SU-DHL-6 (cell line): Measurements from ENCODE around the gene PAF1.

Experiments used
- H2AFZ ChIP-seq: fragments of 200-600 bp; sonication (generic); 2 replicates; pipeline ENCODE4 v1.6.1; 2014; ENCODE audit warnings: low read depth, mild to moderate bottlenecking, moderate library complexity, mixed read lengths, antibody characterized with exemption, low read length; ENCODE audit not compliant: severe bottlenecking
- H3F3A ChIP-seq: fragments of 200-600 bp; shearing (Covaris generic); 2 replicates; pipeline ENCODE4 v1.6.0; 2016; ENCODE audit warnings: antibody characterized with exemption, mild to moderate bottlenecking; ENCODE audit not compliant: insufficient read depth
- H3K27ac ChIP-seq: fragments of 200-600 bp; sonication (generic); 2 replicates; pipeline ENCODE4 v1.5.1; 2016; ENCODE audit warnings: low read depth, mild to moderate bottlenecking, low read length, moderate library complexity, mixed read lengths
- H3K27me3 ChIP-seq: fragments of 200-600 bp; sonication (generic), shearing (Covaris generic); 2 replicates; pipeline ENCODE4 v1.6.0; 2014; ENCODE audit warnings: mild to moderate bottlenecking, low read length
- H3K36me3 ChIP-seq: fragments of 200-600 bp; sonication (generic); 2 replicates; pipeline ENCODE4 v1.6.1; 2014; ENCODE audit warnings: mild to moderate bottlenecking, low read length, mixed read lengths
- H3K4me2 ChIP-seq: fragments of 300-600, 200-600 bp; shearing (Covaris generic), sonication (generic); 2 replicates; pipeline ENCODE4 v1.6.0; 2014; ENCODE audit warnings: low read length, low read depth, mild to moderate bottlenecking; ENCODE audit not compliant: poor library complexity, severe bottlenecking
- H3K4me3 ChIP-seq: fragments of 200-600 bp; sonication (generic); 2 replicates; pipeline ENCODE4 v1.5.1; 2014; ENCODE audit warnings: antibody characterized with exemption, low read length, mild to moderate bottlenecking, mixed read lengths; ENCODE audit not compliant: insufficient read depth, poor library complexity, severe bottlenecking
- H3K79me2 ChIP-seq: fragments of 200-600 bp; sonication (generic); 2 replicates; pipeline ENCODE4 v1.6.1; 2014; ENCODE audit warnings: mild to moderate bottlenecking, low read length, moderate library complexity; ENCODE audit not compliant: insufficient read depth
- H3K9ac ChIP-seq: fragments of 200-600 bp; sonication (generic); 2 replicates; pipeline ENCODE4 v1.7.0; 2014; ENCODE audit warnings: mild to moderate bottlenecking, low read length
- H3K9me2 ChIP-seq: fragments of 200-600 bp; sonication (generic); replicated peaks from 2 replicates; pipeline ENCODE4 v1.6.1; 2014; ENCODE audit warnings: low read length; ENCODE audit not compliant: insufficient read depth
- H3K9me3 ChIP-seq: fragments of 200-600 bp; sonication (generic); 2 replicates; pipeline ENCODE4 v1.6.1; 2014; ENCODE audit warnings: low read length, mixed read lengths; ENCODE audit not compliant: insufficient read depth
- H4K20me1 ChIP-seq: fragments of 200-600 bp; sonication (generic); 2 replicates; pipeline ENCODE4 v1.6.1; 2014; ENCODE audit warnings: low read depth, mild to moderate bottlenecking, antibody characterized with exemption, low read length, moderate library complexity, mixed read lengths
- CTCF ChIP-seq: fragments of 200-600 bp; sonication (generic); IDR thresholded peaks from one replicate; pipeline ENCODE4 v1.5.1; 2017; ENCODE audit warnings: antibody characterized with exemption, mild to moderate bottlenecking, low read length, moderate library complexity; ENCODE audit not compliant: insufficient read depth, poor library complexity, severe bottlenecking
- EZH2phosphoT487 ChIP-seq: fragments of 200-600 bp; sonication (generic), shearing (Covaris generic); conservative IDR thresholded peaks from 2 replicates; pipeline ENCODE4 v1.6.1; 2018; ENCODE audit warnings: mild to moderate bottlenecking, antibody characterized with exemption, low read length, moderate library complexity, mixed read lengths

PAF1 gene

GRCh38 chr19:39377373-39378362 is 13.2 kb downstream of the PAF1 start:
- H3K9me2 ChIP-seq: no peaks in the 10 kb centered on the region
- no peaks in the 10 kb centered on the region for H3K27me3 ChIP-seq
- H3K9ac ChIP-seq: no peak overlapping the region
- H2AFZ ChIP-seq: no peak overlapping the region
- no peak for TF ChIP-seq CTCF
- no peak for TF ChIP-seq EZH2phosphoT487
- no peaks in the 10 kb centered on the region for H3K9me3 ChIP-seq
- H3K4me3 ChIP-seq: no peak overlapping the region
- no peak overlapping the region for H3K4me2 ChIP-seq
- no peaks in the 10 kb centered on the region for H3K79me2 ChIP-seq
- H4K20me1 ChIP-seq: no peaks in the 10 kb centered on the region
- no peak overlapping the region for H3K27ac ChIP-seq
- no peaks in the 10 kb centered on the region for H3K36me3 ChIP-seq
- no peaks in the 10 kb centered on the region for H3F3A ChIP-seq

GRCh38 chr19:39375929-39376328 is 15.0 kb downstream of the PAF1 start:
- H3K27me3 ChIP-seq: no peaks in the 10 kb centered on the region
- no peaks in the 10 kb centered on the region for H3K9me3 ChIP-seq
- no peak overlapping the region for H3K4me2 ChIP-seq
- no peaks in the 10 kb centered on the region for H3K9me2 ChIP-seq
- no peak overlapping the region for H3K4me3 ChIP-seq
- no peak overlapping the region for H2AFZ ChIP-seq
- no peaks in the 10 kb centered on the region for H3K36me3 ChIP-seq
- H3K9ac ChIP-seq: no peak overlapping the region
- no peaks in the 10 kb centered on the region for H3F3A ChIP-seq
- H3K27ac ChIP-seq: no peak overlapping the region
- no peaks in the 10 kb centered on the region for H3K79me2 ChIP-seq
- no peak for TF ChIP-seq EZH2phosphoT487
- TF ChIP-seq CTCF: no peak
- no peaks in the 10 kb centered on the region for H4K20me1 ChIP-seq

GRCh38 chr19:39372941-39373340 is 18.0 kb downstream of the PAF1 start:
- H3K4me3 ChIP-seq: no peak overlapping the region
- no peak overlapping the region for H2AFZ ChIP-seq
- H3K9me3 ChIP-seq: no peaks in the 10 kb centered on the region
- H4K20me1 ChIP-seq: no peaks in the 10 kb centered on the region
- H3K4me2 ChIP-seq: no peak overlapping the region
- no peaks in the 10 kb centered on the region for H3F3A ChIP-seq
- H3K9me2 ChIP-seq: no peaks in the 10 kb centered on the region
- no peaks in the 10 kb centered on the region for H3K79me2 ChIP-seq
- no peak overlapping the region for H3K9ac ChIP-seq
- no peaks in the 10 kb centered on the region for H3K27me3 ChIP-seq
- no peaks in the 10 kb centered on the region for H3K36me3 ChIP-seq
- no peak overlapping the region for H3K27ac ChIP-seq
- TF ChIP-seq EZH2phosphoT487 (no peak), CTCF (no peak)
